ENCODE measurements around the gene SPTLC2. TPM values are rescaled to one million over a fixed set of nuclear protein-coding genes. Genes with fewer than 3 reads are reported as not detected.

SPTLC2 gene
- total and polyA plus RNA-seq, 2 of the 8 experiments (the other 6 are each of a cell fraction or from before 2014, with no cell fraction given) = 8.9 to 35.1 TPM

GRCh38 chr14:77459072-77459723 lies 157.2 kb downstream of the SPTLC2 start:
- no peak overlapping the region for H4K5ac ChIP-seq (ENCODE audit: insufficient read length, low read depth, low read length)
- peak in 1 of 2 experiments; percentile 82 for DNase-seq (ENCODE audit: low read depth in 1 of 2, low spot score in 2 of 2)
- CTCF ChIA-PET (ENCODE audit: partially characterized antibody) = interaction anchor here (0.5 to 4.9 kb wide), 48 partner anchors 8 to 648 kb away, joined by 3 to 54 read pairs (median 4); partner anchors contain the start of genes ISM2, SAMD15 and TMED8
- H4K8ac ChIP-seq (ENCODE audit: extremely low read depth, insufficient read depth, low read length) = no peak overlapping the region
- no peak overlapping the region for H2BK5ac ChIP-seq (ENCODE audit: low read depth, low read length)
- peaks cover 22 to 48% (median 36%) of the 10 kb centered on the region in 4 experiments for H3K36me3 ChIP-seq (ENCODE audit: control insufficient read depth in 2 of 4, insufficient read depth in 4 of 4, low read length in 3 of 4)
- peak overlapping the region in 2 of 4 experiments; percentile 55 to 94; a peak in 4 of 7 replicates for H3K9ac ChIP-seq (replicated peaks in 1 of 4; ENCODE audit: extremely low read depth in 1 of 4, low read depth in 3 of 4, low read length in 3 of 4)
- FAIRE-seq = no peak
- peaks cover 10 to 35% of the 10 kb centered on the region in 2 experiments for H3K79me2 ChIP-seq (ENCODE audit: control insufficient read depth in 1 of 2, insufficient read depth in 2 of 2, low read length in 2 of 2)
- H3K9me3 ChIP-seq (ENCODE audit: insufficient read depth in 2 of 2, low read depth in 1 of 2, low read length in 1 of 2) = no peaks in the 10 kb centered on the region
- H3K56ac ChIP-seq (replicated peaks; ENCODE audit: insufficient read length, low read depth, low read length) = no peak overlapping the region
- H3K18ac ChIP-seq (ENCODE audit: extremely low read depth, low read length) = no peak overlapping the region
- H2BK20ac ChIP-seq (ENCODE audit: low read length) = no peak overlapping the region
- no peaks in the 10 kb centered on the region; the same call in 1 of the 2 replicates for H3K79me1 ChIP-seq (ENCODE audit: low read depth, low read length)
- WGBS, 2 experiments (ENCODE audit: extremely low coverage in 1 of 2, insufficient coverage in 1 of 2, insufficient read length in 1 of 2, insufficient replicate concordance in 2 of 2, low coverage in 1 of 2, low lambda C conversion rate in 2 of 2, missing lambda C conversion rate in 1 of 2) = 53% methylated on average over 13 of the region's 13 CpGs; no CpG with 5 or more reads in 1 of the 2 experiments
- peak overlapping the region; percentile 90 to 98 (median 92) for H3K4me3 ChIP-seq (ENCODE audit: extremely low read depth in 1 of 4, insufficient read depth in 2 of 4, low read depth in 3 of 4, low read length in 4 of 4)
- H2BK12ac ChIP-seq (ENCODE audit: low read depth, low read length) = no peak overlapping the region
- H4K20me1 ChIP-seq (replicated peaks in 1 of 2; ENCODE audit: control insufficient read depth in 1 of 2, insufficient read depth in 2 of 2, low read length in 2 of 2) = peaks cover 7 to 13% of the 10 kb centered on the region in 2 experiments
- POLR2A ChIA-PET (ENCODE audit: partially characterized antibody) = interaction anchor here (0.9 to 2.3 kb wide), 8 partner anchors 10 to 138 kb away, joined by 3 to 7 read pairs (median 4); partner anchors contain the start of genes GSTZ1 and POMT2
- no peak overlapping the region for H2BK15ac ChIP-seq (ENCODE audit: low read length)
- H3K4ac ChIP-seq (replicated peaks; ENCODE audit: insufficient read length, low read depth, low read length) = no peak overlapping the region
- no peak overlapping the region for H2AK5ac ChIP-seq (ENCODE audit: low read depth, low read length)
- no peaks in the 10 kb centered on the region for H3K27me3 ChIP-seq (replicated peaks in 1 of 4; ENCODE audit: control insufficient read depth in 3 of 4, extremely low read depth in 1 of 4, insufficient read depth in 3 of 4, low read length in 3 of 4)
- peaks cover 0 to 3% (median 1%) of the 10 kb centered on the region in 4 experiments; a peak in 3 of 7 replicates for H3K4me1 ChIP-seq (replicated peaks in 1 of 4; ENCODE audit: control insufficient read depth in 3 of 4, insufficient read depth in 4 of 4, low read length in 3 of 4)
- H3K23ac ChIP-seq (ENCODE audit: insufficient read length) = no peak overlapping the region
- peak overlapping the region; percentile 72 to 87 for H3K4me2 ChIP-seq (ENCODE audit: insufficient read depth in 1 of 2, low read depth in 2 of 2, low read length in 2 of 2)
- H3K23me2 ChIP-seq (ENCODE audit: low read depth, low read length) = 0 out of 2 replicates have a peak, but pooled peaks cover 3% of the 10 kb centered on the region
- H2AFZ ChIP-seq (ENCODE audit: low read length) = no peak overlapping the region
- H2BK120ac ChIP-seq (replicated peaks; ENCODE audit: low read depth, low read length) = no peak overlapping the region
- H3K14ac ChIP-seq (ENCODE audit: insufficient read length) = no peak overlapping the region
- no peak overlapping the region for H3K27ac ChIP-seq (ENCODE audit: low read depth, low read length)
- no peak overlapping the region for H4K91ac ChIP-seq (replicated peaks; ENCODE audit: insufficient read length, low read length)
- TF ChIP-seq E2F6 (IDR thresholded peaks at IDR 0.05) (no peak), CBX5 (IDR thresholded peaks at IDR 0.05; ENCODE audit: low read depth, low read length) (no peak), KDM5A (IDR thresholded peaks at IDR 0.05; ENCODE audit: low read length) (0 out of 2 replicates have a peak, but pooled peaks have one; percentile 25), RNF2 (IDR thresholded peaks at IDR 0.05; ENCODE audit: borderline replicate concordance, low read depth, low read length, missing control alignments, poor library complexity, severe bottlenecking) (no peak), USF2 (IDR thresholded peaks at IDR 0.05; ENCODE audit: low read length) (no peak), CTCF (IDR thresholded peaks at IDR 0.05; ENCODE audit: control extremely low read depth in 1 of 3, insufficient read depth in 1 of 3, low read depth in 1 of 3, low read length in 3 of 3) (peak; percentile 18 to 78 (median 66))
